ENCODE measurements around the gene CREB5.

The CREB5 gene

GRCh38 chr7:28738412-28738811 lies 326.1 kb downstream of the CREB5 start:
- no peaks in the 10 kb centered on the region for H3K36me3 ChIP-seq (ENCODE audit: control insufficient read depth in 1 of 2, insufficient read depth in 2 of 2, low read length in 2 of 2)
- no peak overlapping the region for H3K9ac ChIP-seq (ENCODE audit: low read depth in 1 of 2, low read length in 2 of 2)
- H3K27ac ChIP-seq (ENCODE audit: low read depth, low read length) = no peak overlapping the region
- no peak overlapping the region for H3K4me3 ChIP-seq (ENCODE audit: low read depth in 1 of 2, low read length in 2 of 2)
- no peaks in the 10 kb centered on the region for H3K9me3 ChIP-seq (ENCODE audit: control insufficient read depth in 1 of 2, low read length in 2 of 2)
- peaks cover 0 to 4% of the 10 kb centered on the region in 2 donors for H3K4me1 ChIP-seq (ENCODE audit: control insufficient read depth in 1 of 2, insufficient read depth in 2 of 2, low read length in 2 of 2)
- no peaks in the 10 kb centered on the region for H3K27me3 ChIP-seq (ENCODE audit: control insufficient read depth in 1 of 2, insufficient read depth in 2 of 2, low read length in 2 of 2)

GRCh38 chr7:28739128-28739527 lies 326.8 kb downstream of the CREB5 start:
- Histone ChIP-seq H3K4me1 (ENCODE audit: control insufficient read depth in 1 of 2, insufficient read depth in 2 of 2, low read length in 2 of 2) (peaks cover 0 to 4% of the 10 kb centered on the region in 2 donors), H3K4me3 (ENCODE audit: low read depth in 1 of 2, low read length in 2 of 2) (no peak overlapping the region), H3K27ac (ENCODE audit: low read depth, low read length) (no peak overlapping the region), H3K27me3 (ENCODE audit: control insufficient read depth in 1 of 2, insufficient read depth in 2 of 2, low read length in 2 of 2) (no peaks in the 10 kb centered on the region), H3K9me3 (ENCODE audit: control insufficient read depth in 1 of 2, low read length in 2 of 2) (no peaks in the 10 kb centered on the region), H3K36me3 (ENCODE audit: control insufficient read depth in 1 of 2, insufficient read depth in 2 of 2, low read length in 2 of 2) (no peaks in the 10 kb centered on the region), H3K9ac (ENCODE audit: low read depth in 1 of 2, low read length in 2 of 2) (no peak overlapping the region)

- Histone ChIP-seq H3K27me3 (ENCODE audit: control insufficient read depth in 1 of 2, insufficient read depth in 2 of 2, low read length in 2 of 2) (no peaks in the 10 kb centered on the region), H3K27ac (ENCODE audit: low read depth, low read length) (no peak overlapping the region), H3K36me3 (ENCODE audit: control insufficient read depth in 1 of 2, insufficient read depth in 2 of 2, low read length in 2 of 2) (no peaks in the 10 kb centered on the region), H3K9ac (ENCODE audit: low read depth in 1 of 2, low read length in 2 of 2) (no peak overlapping the region), H3K9me3 (ENCODE audit: control insufficient read depth in 1 of 2, low read length in 2 of 2) (no peaks in the 10 kb centered on the region), H3K4me1 (ENCODE audit: control insufficient read depth in 1 of 2, insufficient read depth in 2 of 2, low read length in 2 of 2) (peaks cover 0 to 4% of the 10 kb centered on the region in 2 donors), H3K4me3 (ENCODE audit: low read depth in 1 of 2, low read length in 2 of 2) (no peak overlapping the region)
Measured at GRCh38 chr7:28739826-28740225, 327.5 kb downstream of the CREB5 start.

- Histone ChIP-seq H3K4me1 (ENCODE audit: control insufficient read depth in 1 of 2, insufficient read depth in 2 of 2, low read length in 2 of 2) (no peaks in the 10 kb centered on the region), H3K27ac (ENCODE audit: low read depth, low read length) (no peak overlapping the region), H3K27me3 (ENCODE audit: control insufficient read depth in 1 of 2, insufficient read depth in 2 of 2, low read length in 2 of 2) (peaks cover 0 to 3% of the 10 kb centered on the region in 2 donors), H3K9me3 (ENCODE audit: control insufficient read depth in 1 of 2, low read length in 2 of 2) (no peaks in the 10 kb centered on the region), H3K9ac (ENCODE audit: low read depth in 1 of 2, low read length in 2 of 2) (no peak overlapping the region), H3K36me3 (ENCODE audit: control insufficient read depth in 1 of 2, insufficient read depth in 2 of 2, low read length in 2 of 2) (no peaks in the 10 kb centered on the region), H3K4me3 (ENCODE audit: low read depth in 1 of 2, low read length in 2 of 2) (no peak overlapping the region)
Measured at GRCh38 chr7:28744951-28745350, 332.6 kb downstream of the CREB5 start.

GRCh38 chr7:28745351-28745750 lies 333.0 kb downstream of the CREB5 start:
- Histone ChIP-seq H3K27me3 (ENCODE audit: control insufficient read depth in 1 of 2, insufficient read depth in 2 of 2, low read length in 2 of 2) (peaks cover 0 to 3% of the 10 kb centered on the region in 2 donors), H3K36me3 (ENCODE audit: control insufficient read depth in 1 of 2, insufficient read depth in 2 of 2, low read length in 2 of 2) (no peaks in the 10 kb centered on the region), H3K27ac (ENCODE audit: low read depth, low read length) (no peak overlapping the region), H3K9me3 (ENCODE audit: control insufficient read depth in 1 of 2, low read length in 2 of 2) (no peaks in the 10 kb centered on the region), H3K4me1 (ENCODE audit: control insufficient read depth in 1 of 2, insufficient read depth in 2 of 2, low read length in 2 of 2) (no peaks in the 10 kb centered on the region), H3K9ac (ENCODE audit: low read depth in 1 of 2, low read length in 2 of 2) (no peak overlapping the region), H3K4me3 (ENCODE audit: low read depth in 1 of 2, low read length in 2 of 2) (no peak overlapping the region)

GRCh38 chr7:28747404-28747803 lies 335.1 kb downstream of the CREB5 start:
- H3K4me3 ChIP-seq (ENCODE audit: low read depth in 1 of 2, low read length in 2 of 2) = no peak overlapping the region
- no peak overlapping the region for H3K27ac ChIP-seq (ENCODE audit: low read depth, low read length)
- no peaks in the 10 kb centered on the region for H3K36me3 ChIP-seq (ENCODE audit: control insufficient read depth in 1 of 2, insufficient read depth in 2 of 2, low read length in 2 of 2)
- no peak overlapping the region for H3K9ac ChIP-seq (ENCODE audit: low read depth in 1 of 2, low read length in 2 of 2)
- peaks cover 0 to 3% of the 10 kb centered on the region in 2 donors for H3K27me3 ChIP-seq (ENCODE audit: control insufficient read depth in 1 of 2, insufficient read depth in 2 of 2, low read length in 2 of 2)
- H3K4me1 ChIP-seq (ENCODE audit: control insufficient read depth in 1 of 2, insufficient read depth in 2 of 2, low read length in 2 of 2) = no peaks in the 10 kb centered on the region
- no peaks in the 10 kb centered on the region for H3K9me3 ChIP-seq (ENCODE audit: control insufficient read depth in 1 of 2, low read length in 2 of 2)

- Histone ChIP-seq H3K4me3 (ENCODE audit: low read depth in 1 of 2, low read length in 2 of 2) (no peak overlapping the region), H3K4me1 (ENCODE audit: control insufficient read depth in 1 of 2, insufficient read depth in 2 of 2, low read length in 2 of 2) (no peaks in the 10 kb centered on the region), H3K27me3 (ENCODE audit: control insufficient read depth in 1 of 2, insufficient read depth in 2 of 2, low read length in 2 of 2) (peaks cover 0 to 3% of the 10 kb centered on the region in 2 donors), H3K36me3 (ENCODE audit: control insufficient read depth in 1 of 2, insufficient read depth in 2 of 2, low read length in 2 of 2) (no peaks in the 10 kb centered on the region), H3K27ac (ENCODE audit: low read depth, low read length) (no peak overlapping the region), H3K9me3 (ENCODE audit: control insufficient read depth in 1 of 2, low read length in 2 of 2) (no peaks in the 10 kb centered on the region), H3K9ac (ENCODE audit: low read depth in 1 of 2, low read length in 2 of 2) (no peak overlapping the region)
Measured at GRCh38 chr7:28747854-28748253, 335.5 kb downstream of the CREB5 start.

- Histone ChIP-seq H3K27ac (ENCODE audit: low read depth, low read length) (no peak overlapping the region), H3K9me3 (ENCODE audit: control insufficient read depth in 1 of 2, low read length in 2 of 2) (no peaks in the 10 kb centered on the region), H3K9ac (ENCODE audit: low read depth in 1 of 2, low read length in 2 of 2) (no peak overlapping the region), H3K4me3 (ENCODE audit: low read depth in 1 of 2, low read length in 2 of 2) (no peak overlapping the region), H3K27me3 (ENCODE audit: control insufficient read depth in 1 of 2, insufficient read depth in 2 of 2, low read length in 2 of 2) (peaks cover 0 to 3% of the 10 kb centered on the region in 2 donors), H3K36me3 (ENCODE audit: control insufficient read depth in 1 of 2, insufficient read depth in 2 of 2, low read length in 2 of 2) (no peaks in the 10 kb centered on the region), H3K4me1 (ENCODE audit: control insufficient read depth in 1 of 2, insufficient read depth in 2 of 2, low read length in 2 of 2) (no peaks in the 10 kb centered on the region)
Measured at GRCh38 chr7:28748346-28748745, 336.0 kb downstream of the CREB5 start.

GRCh38 chr7:28748933-28749584 lies 336.7 kb downstream of the CREB5 start:
- no peaks in the 10 kb centered on the region for H3K9me3 ChIP-seq (ENCODE audit: control insufficient read depth in 1 of 2, low read length in 2 of 2)
- H3K27me3 ChIP-seq (ENCODE audit: control insufficient read depth in 1 of 2, insufficient read depth in 2 of 2, low read length in 2 of 2) = peaks cover 0 to 3% of the 10 kb centered on the region in 2 donors
- H3K27ac ChIP-seq (ENCODE audit: low read depth, low read length) = no peak overlapping the region
- H3K9ac ChIP-seq (ENCODE audit: low read depth in 1 of 2, low read length in 2 of 2) = no peak overlapping the region
- no peak overlapping the region for H3K4me3 ChIP-seq (ENCODE audit: low read depth in 1 of 2, low read length in 2 of 2)
- H3K36me3 ChIP-seq (ENCODE audit: control insufficient read depth in 1 of 2, insufficient read depth in 2 of 2, low read length in 2 of 2) = no peaks in the 10 kb centered on the region
- H3K4me1 ChIP-seq (ENCODE audit: control insufficient read depth in 1 of 2, insufficient read depth in 2 of 2, low read length in 2 of 2) = no peaks in the 10 kb centered on the region

GRCh38 chr7:28749638-28750037 lies 337.3 kb downstream of the CREB5 start:
- H3K9me3 ChIP-seq (ENCODE audit: control insufficient read depth in 1 of 2, low read length in 2 of 2) = no peaks in the 10 kb centered on the region
- H3K4me1 ChIP-seq (ENCODE audit: control insufficient read depth in 1 of 2, insufficient read depth in 2 of 2, low read length in 2 of 2) = no peaks in the 10 kb centered on the region
- no peak overlapping the region for H3K9ac ChIP-seq (ENCODE audit: low read depth in 1 of 2, low read length in 2 of 2)
- H3K27ac ChIP-seq (ENCODE audit: low read depth, low read length) = no peak overlapping the region
- H3K36me3 ChIP-seq (ENCODE audit: control insufficient read depth in 1 of 2, insufficient read depth in 2 of 2, low read length in 2 of 2) = no peaks in the 10 kb centered on the region
- H3K4me3 ChIP-seq (ENCODE audit: low read depth in 1 of 2, low read length in 2 of 2) = no peak overlapping the region
- H3K27me3 ChIP-seq (ENCODE audit: control insufficient read depth in 1 of 2, insufficient read depth in 2 of 2, low read length in 2 of 2) = peaks cover 0 to 3% of the 10 kb centered on the region in 2 donors
